ENCODE measurements around the gene TRAPPC14. TPM values are rescaled to one million over a fixed set of nuclear protein-coding genes. Genes with fewer than 3 reads are reported as not detected.
"Not testable (repeated sequence)": the region's sequence is repeated elsewhere in the genome, so short reads cannot be mapped to it uniquely, and the experiment has no call there.

TRAPPC14 gene
- total RNA-seq: 10 to 100 TPM; 57.5 to 78.7 TPM
- 71.8 TPM for polyA plus RNA-seq (ENCODE audit: insufficient read depth, low read depth, low replicate concordance)
- long read RNA-seq, donor 1, partial matches to known transcripts: 0 of 6 reads
- long read RNA-seq, donor 1, other reads (novel, unspliced or antisense): 0 of 6 reads
- long read RNA-seq, donor 2, partial matches to known transcripts: 0 of 2 reads
- long read RNA-seq, donor 2, other reads (novel, unspliced or antisense): 0 of 2 reads

GRCh38 chr7:100158229-100159098 is at the start of gene TRAPPC14:
TSS of gene TRAPPC14 (minus strand) at chr7:100158723. CDS start at chr7:100158499, 224 bp downstream.
- H3K36me3 ChIP-seq (ENCODE audit: low read depth, missing control alignments): no peaks in the 10 kb centered on the region
- WGBS, 2 donors: 1% methylated on average over 20 to 87 of the region's 87 CpGs
- H3K27ac ChIP-seq: peak within 1 kb of the TSS; percentile 73 to 77
- no peaks in the 10 kb centered on the region for H3K27me3 ChIP-seq
- H3K4me1 ChIP-seq: peaks cover 8% of the 10 kb centered on the region
- peak within 1 kb of the TSS; percentile 86 to 98 for H3K4me3 ChIP-seq
- peak; percentile 98 for DNase-seq
- no peaks in the 10 kb centered on the region for H3K9me3 ChIP-seq
- no peak for TF ChIP-seq CTCF (IDR thresholded peaks at IDR 0.05)
- TF ChIP-seq POLR2A (IDR thresholded peaks at IDR 0.05): no peak
- intact Hi-C loops (cut with DNase I; ENCODE audit: low total_unique reads): no loop called here

- WGBS, 2 donors: 82 to 87% methylated on average over 9 of the region's 9 CpGs
- Histone ChIP-seq H3K27ac (no peak overlapping the region), H3K4me3 (no peak overlapping the region), H3K36me3 (ENCODE audit: low read depth, missing control alignments) (no peaks in the 10 kb centered on the region), H3K27me3 (no peaks in the 10 kb centered on the region), H3K4me1 (no peaks in the 10 kb centered on the region), H3K9me3 (no peaks in the 10 kb centered on the region)
- no peak for DNase-seq
- TF ChIP-seq POLR2A (IDR thresholded peaks at IDR 0.05) (no peak), CTCF (IDR thresholded peaks at IDR 0.05) (no peak)
- intact Hi-C loops (cut with DNase I; ENCODE audit: low total_unique reads): no loop called here
These were observed 45.9 kb upstream of the TRAPPC14 start for GRCh38 chr7:100204454-100204853.

GRCh38 chr7:100200693-100201092 is 42.2 kb upstream of the TRAPPC14 start:
- intact Hi-C loops (cut with DNase I; ENCODE audit: low total_unique reads): no loop called here
- WGBS, 2 donors: 81 to 92% methylated on average over 11 of the region's 11 CpGs

GRCh38 chr7:100198266-100198665 is 39.7 kb upstream of the TRAPPC14 start:
- WGBS, 2 donors: 92 to 93% methylated on average over 10 of the region's 10 CpGs
- H3K4me1 ChIP-seq: no peaks in the 10 kb centered on the region
- no peak overlapping the region for H3K27ac ChIP-seq
- no peak overlapping the region for H3K4me3 ChIP-seq
- intact Hi-C loops (cut with DNase I; ENCODE audit: low total_unique reads): no loop called here
- TF ChIP-seq CTCF (IDR thresholded peaks at IDR 0.05) (no peak), POLR2A (IDR thresholded peaks at IDR 0.05) (no peak)
- no peaks in the 10 kb centered on the region for H3K27me3 ChIP-seq
- no peak for DNase-seq
- no peaks in the 10 kb centered on the region for H3K36me3 ChIP-seq (ENCODE audit: low read depth, missing control alignments)
- H3K9me3 ChIP-seq: no peaks in the 10 kb centered on the region

More at GRCh38 chr7:100200693-100201092, 42.2 kb upstream of the TRAPPC14 start:
- H3K9me3 ChIP-seq: no peaks in the 10 kb centered on the region
- no peak for TF ChIP-seq CTCF (IDR thresholded peaks at IDR 0.05)
- TF ChIP-seq POLR2A (IDR thresholded peaks at IDR 0.05): no peak
- no peaks in the 10 kb centered on the region for H3K4me1 ChIP-seq
- DNase-seq: no peak
- no peak overlapping the region for H3K4me3 ChIP-seq
- H3K27me3 ChIP-seq: no peaks in the 10 kb centered on the region
- no peaks in the 10 kb centered on the region for H3K36me3 ChIP-seq (ENCODE audit: low read depth, missing control alignments)
- H3K27ac ChIP-seq: no peak overlapping the region

- H3K36me3 ChIP-seq (ENCODE audit: low read depth, missing control alignments); H3K27ac ChIP-seq; H3K27me3 ChIP-seq; intact Hi-C loops (cut with DNase I; ENCODE audit: low total_unique reads); DNase-seq; H3K4me1 ChIP-seq; H3K9me3 ChIP-seq; H3K4me3 ChIP-seq: not testable (repeated sequence)
- WGBS, 2 donors: 94 to 96% methylated on average over 6 of the region's 6 CpGs
These were observed 37.4 kb upstream of the TRAPPC14 start for GRCh38 chr7:100195901-100196322.
